ENCODE data around the gene DUSP18. TPM values are rescaled to one million over a fixed set of nuclear protein-coding genes. Genes with fewer than 3 reads are reported as not detected.

Gene DUSP18
- total RNA-seq, 4 donors from 2014 or later, result 5.8 to 18.0 (median 8.2) TPM

DNA sequence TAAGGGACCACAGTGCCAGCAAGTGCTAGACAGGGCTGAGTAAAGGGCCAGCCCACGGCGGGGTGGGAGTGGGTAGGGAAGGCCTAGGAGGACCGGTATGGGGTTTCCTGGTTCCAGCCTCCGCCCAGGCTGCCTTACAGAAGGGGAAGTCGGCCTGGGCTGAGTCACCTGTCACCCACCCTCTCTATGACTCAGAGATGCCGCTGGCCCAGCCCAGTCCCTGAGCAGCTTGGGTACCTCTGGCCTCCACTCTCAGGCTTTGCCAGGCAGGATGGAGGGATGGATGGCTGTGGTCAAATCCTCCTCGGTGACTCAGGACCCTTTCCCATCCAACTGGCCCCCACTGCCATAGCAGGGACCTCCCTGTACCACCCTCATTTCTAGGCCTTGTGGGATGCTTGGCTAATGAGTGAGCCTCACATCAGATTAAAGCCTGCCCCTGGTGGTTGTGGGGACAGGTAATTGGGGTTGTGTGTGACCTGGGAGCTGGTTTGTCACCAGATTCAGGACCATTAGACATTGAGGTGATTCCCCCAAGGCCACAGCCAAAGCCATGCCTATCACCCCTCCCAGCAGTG, 18.2 kb downstream of the DUSP18 start:
- peak; percentile 84 for ATAC-seq (ENCODE audit: low FRiP score)
- peak; percentile 25 for DNase-seq (ENCODE audit: low spot score)
- TF ChIP-seq, protein P1, sequence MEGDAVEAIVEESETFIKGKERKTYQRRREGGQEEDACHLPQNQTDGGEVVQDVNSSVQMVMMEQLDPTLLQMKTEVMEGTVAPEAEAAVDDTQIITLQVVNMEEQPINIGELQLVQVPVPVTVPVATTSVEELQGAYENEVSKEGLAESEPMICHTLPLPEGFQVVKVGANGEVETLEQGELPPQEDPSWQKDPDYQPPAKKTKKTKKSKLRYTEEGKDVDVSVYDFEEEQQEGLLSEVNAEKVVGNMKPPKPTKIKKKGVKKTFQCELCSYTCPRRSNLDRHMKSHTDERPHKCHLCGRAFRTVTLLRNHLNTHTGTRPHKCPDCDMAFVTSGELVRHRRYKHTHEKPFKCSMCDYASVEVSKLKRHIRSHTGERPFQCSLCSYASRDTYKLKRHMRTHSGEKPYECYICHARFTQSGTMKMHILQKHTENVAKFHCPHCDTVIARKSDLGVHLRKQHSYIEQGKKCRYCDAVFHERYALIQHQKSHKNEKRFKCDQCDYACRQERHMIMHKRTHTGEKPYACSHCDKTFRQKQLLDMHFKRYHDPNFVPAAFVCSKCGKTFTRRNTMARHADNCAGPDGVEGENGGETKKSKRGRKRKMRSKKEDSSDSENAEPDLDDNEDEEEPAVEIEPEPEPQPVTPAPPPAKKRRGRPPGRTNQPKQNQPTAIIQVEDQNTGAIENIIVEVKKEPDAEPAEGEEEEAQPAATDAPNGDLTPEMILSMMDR (IDR thresholded peaks at IDR 0.05), result no peak

GRCh38 chr22:30648825-30649224, 18.9 kb downstream of the DUSP18 start:
- ATAC-seq (ENCODE audit: low FRiP score), result no peak

DNA sequence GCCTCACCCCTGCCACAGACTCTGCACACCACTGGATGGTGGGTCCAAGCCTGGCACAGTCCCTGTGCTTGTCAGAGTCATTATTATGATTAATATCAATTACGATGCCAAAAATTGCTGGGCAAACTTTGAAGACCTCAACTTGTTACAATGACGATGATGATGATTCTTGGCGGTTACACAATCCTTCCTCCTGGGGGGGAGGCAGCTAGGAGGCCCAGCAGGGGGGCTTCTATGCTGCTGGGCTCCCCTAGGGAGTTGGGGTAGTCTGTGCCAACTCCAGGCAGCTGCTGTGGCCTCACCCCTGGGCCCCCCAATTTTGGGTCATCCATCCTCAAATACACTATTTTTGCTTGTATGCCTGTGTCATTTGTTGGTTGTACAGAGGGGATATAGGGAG, 20.1 kb downstream of the DUSP18 start:
- DNase-seq (ENCODE audit: low spot score) (no peak), ATAC-seq (ENCODE audit: low FRiP score) (no peak)
- TF ChIP-seq, protein P1 (IDR thresholded peaks at IDR 0.05), result no peak

More at GRCh38 chr22:30648825-30649224, 18.9 kb downstream of the DUSP18 start:
- TF ChIP-seq, protein P1 (IDR thresholded peaks at IDR 0.05), result no peak
- no peak for DNase-seq (ENCODE audit: low spot score)

DNA sequence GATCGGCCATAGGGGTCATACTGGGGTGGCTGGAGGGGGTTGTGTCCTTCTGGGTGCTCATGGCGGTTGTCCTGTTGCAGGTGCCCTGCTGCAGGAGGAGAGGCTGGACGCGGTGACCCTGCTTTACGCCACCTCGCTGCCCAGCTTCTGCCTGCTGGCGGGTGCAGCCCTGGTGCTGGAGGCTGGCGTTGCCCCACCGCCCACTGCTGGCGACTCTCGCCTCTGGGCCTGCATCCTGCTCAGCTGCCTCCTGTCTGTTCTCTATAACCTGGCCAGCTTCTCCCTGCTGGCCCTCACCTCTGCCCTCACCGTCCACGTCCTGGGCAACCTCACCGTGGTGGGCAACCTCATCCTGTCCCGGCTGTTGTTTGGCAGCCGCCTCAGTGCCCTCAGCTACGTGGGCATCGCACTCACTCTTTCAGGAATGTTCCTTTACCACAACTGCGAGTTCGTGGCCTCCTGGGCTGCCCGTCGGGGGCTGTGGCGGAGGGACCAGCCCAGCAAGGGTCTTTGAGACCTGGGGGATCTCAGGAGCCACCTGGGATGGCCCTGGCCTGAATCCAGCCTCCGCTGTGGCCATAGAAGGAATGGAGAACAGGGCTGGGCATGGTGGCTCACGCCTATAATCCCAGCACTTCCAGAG, 21.0 kb downstream of the DUSP18 start:
- TF ChIP-seq, protein P1 (IDR thresholded peaks at IDR 0.05), result no peak
- no peak for ATAC-seq (ENCODE audit: low FRiP score)
- no peak for DNase-seq (ENCODE audit: low spot score)

DNA sequence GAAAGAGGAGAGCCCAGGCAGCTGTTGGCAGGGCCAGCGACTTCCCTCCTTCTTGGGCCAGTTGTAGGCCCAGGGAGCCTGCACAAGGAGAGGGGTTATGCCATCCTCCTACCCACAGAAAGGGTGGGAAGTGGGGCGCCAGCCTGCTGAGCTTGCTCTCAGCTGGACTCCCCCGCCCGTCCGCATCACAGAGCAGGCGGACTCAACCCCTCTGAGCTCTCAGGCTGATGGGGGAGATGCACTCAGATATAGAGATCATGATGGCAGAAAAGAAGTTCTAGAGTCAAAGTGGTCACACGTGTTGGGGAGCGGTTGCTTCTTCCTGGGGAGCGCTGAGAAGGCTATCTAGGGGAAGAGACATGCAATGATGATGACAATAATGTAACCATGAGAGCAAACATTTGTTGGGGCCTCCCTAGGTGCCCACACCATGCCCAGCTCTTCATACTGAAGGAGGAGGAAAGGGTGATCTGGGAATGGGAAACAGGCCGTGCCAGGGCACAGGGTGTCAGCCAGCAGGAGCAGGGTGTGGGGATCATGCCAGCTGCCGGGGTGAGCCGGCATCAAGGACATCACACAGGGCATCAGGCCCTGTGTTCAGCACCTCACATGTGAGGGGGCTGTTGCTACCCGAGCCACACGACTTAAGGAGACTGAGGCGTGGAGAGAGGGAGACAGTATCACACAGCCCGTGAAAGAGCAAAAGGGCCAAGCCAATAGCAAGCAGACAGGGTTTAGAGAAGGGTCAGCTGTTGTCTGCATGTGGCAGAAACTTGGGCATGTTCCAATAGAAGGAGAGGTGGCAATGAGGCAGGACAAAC, 24.4 kb downstream of the DUSP18 start:
- DNase-seq (ENCODE audit: low spot score), result no peak
- TF ChIP-seq, protein P1 (IDR thresholded peaks at IDR 0.05), result no peak
- ATAC-seq (ENCODE audit: low FRiP score), result no peak

DNA sequence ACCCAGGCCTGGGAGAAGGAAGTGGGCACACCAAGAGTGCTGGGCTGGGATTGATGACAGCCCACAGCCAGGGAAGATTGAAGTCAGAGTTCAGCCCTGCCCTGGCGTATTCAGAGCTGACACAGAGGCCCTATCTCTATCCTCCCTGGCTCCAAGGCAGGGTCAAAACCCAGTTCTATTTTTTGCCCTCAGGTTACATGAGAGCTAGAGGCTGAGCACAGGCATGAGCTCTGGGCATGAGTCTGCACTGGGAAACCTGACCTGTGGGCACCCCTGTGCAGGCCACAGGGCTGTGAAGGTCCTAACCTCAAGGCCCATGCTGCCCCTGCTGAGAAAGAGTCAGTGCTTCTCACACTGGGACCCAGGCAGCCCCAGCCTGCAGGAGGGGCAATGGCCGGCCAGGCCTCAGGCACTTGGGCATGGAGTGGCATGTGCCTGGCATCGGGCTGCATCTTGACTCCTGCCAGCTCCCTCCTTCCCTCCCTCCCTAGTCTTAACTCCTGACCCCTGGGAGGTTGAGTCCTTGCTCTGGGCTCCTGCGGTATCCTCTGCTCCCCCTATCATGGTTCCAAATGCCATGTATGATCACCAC, 26.7 kb downstream of the DUSP18 start:
- ATAC-seq (ENCODE audit: low FRiP score) (no peak), DNase-seq (ENCODE audit: low spot score) (no peak)
- TF ChIP-seq, protein P1 (IDR thresholded peaks at IDR 0.05), result no peak

All from omental fat pad (tissue), 4 donors.